Keratinocyte (primary cell): ENCODE measurements around the gene SH2D4B.

Source experiments
- CTCF ChIP-seq, 3 experiments: IDR thresholded peaks in 1 of 3; conservative IDR thresholded peaks in 1 of 3; optimal IDR thresholded peaks in 1 of 3; 2 replicates in 2 of 3; 3 replicates in 1 of 3; pipeline versions ENCODE3 to v1.5.1; 2011; ENCODE audit warnings: low read length in 3 of 3, mild to moderate bottlenecking in 3 of 3, moderate library complexity in 2 of 3, control low read depth in 1 of 3, inconsistent platforms in 1 of 3; ENCODE audit not compliant: insufficient read depth in 2 of 3; ENCODE audit errors: extremely low read depth in 1 of 3
- EZH2 ChIP-seq: IDR thresholded peaks from one replicate; pipeline ENCODE4 v1.6.1; 2012; ENCODE audit warnings: inconsistent platforms, mild to moderate bottlenecking, low read length, moderate library complexity

GRCh38 chr10:80611481-80612185 lies 73.9 kb downstream of the SH2D4B start:
- TF ChIP-seq CTCF (optimal IDR thresholded peaks at IDR 0.05 in 1 of 3, IDR thresholded peaks at IDR 0.05 in 1 of 3, conservative IDR thresholded peaks at IDR 0.05 in 1 of 3; ENCODE audit: extremely low read depth in 1 of 3, insufficient read depth in 2 of 3, low read length in 3 of 3) (no peak), EZH2 (no peak)
